GM19193 (cell line): ENCODE data around the gene RAB11FIP3.

Source experiments
- POLR2A ChIP-seq: IDR thresholded peaks from 4 replicates; pipeline ENCODE4 v1.6.1; 2011; ENCODE audit not compliant: insufficient read depth, insufficient read length; ENCODE audit errors: extremely low read depth

RAB11FIP3 gene

GRCh38 chr16:471353-472198 lies 46.1 kb downstream of the RAB11FIP3 start:
- no peak for TF ChIP-seq POLR2A

GRCh38 chr16:472199-472504 lies 46.7 kb downstream of the RAB11FIP3 start:
- TF ChIP-seq POLR2A, result no peak

DNA sequence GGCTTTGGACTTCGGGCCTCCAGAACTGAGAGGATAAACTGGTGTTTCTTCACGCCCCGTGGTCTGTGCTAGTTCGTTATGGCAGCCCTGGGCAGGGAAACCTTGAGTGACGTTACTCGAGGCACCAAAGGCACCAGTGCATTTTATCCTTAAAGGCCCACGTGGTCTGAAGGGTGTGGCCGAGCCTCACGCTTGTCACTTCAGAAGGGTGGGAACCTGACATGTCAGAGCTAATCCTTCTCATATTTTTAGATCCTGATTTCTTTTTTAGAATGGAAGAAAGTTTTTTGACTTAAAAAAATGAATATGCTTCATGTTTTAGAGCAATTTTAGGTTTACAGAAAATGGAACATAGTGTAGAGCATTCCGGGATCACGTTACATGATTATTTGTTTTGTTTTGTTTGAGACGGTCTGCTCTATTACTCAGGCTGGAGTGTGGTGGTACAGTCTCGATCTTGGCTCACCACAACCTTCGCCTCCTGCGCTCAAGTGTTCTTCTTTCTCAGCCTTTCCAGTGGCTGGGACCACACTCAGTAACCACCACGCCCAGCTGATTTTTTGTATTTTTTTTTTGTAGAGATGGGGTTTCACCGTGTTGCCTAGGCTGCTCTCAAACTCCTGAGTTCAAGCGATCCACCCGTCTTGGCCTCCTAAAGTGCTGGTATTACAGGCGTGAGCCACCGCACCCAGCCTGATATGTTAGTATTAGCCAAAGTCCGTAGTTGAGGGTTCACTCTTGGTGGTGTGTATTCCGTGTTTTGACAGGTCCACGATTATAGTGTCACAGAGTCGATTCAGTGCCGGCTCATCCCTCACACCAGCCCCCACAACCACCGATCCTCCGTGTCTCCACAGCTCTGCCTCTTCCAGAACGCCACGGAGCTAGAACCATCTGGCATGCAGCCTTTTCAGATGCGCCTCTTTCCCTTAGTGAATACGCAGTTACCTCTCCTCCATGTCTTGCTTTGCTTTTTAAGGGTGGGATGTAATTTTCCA lies 47.9 kb downstream of the RAB11FIP3 start:
- no peak for TF ChIP-seq POLR2A

DNA sequence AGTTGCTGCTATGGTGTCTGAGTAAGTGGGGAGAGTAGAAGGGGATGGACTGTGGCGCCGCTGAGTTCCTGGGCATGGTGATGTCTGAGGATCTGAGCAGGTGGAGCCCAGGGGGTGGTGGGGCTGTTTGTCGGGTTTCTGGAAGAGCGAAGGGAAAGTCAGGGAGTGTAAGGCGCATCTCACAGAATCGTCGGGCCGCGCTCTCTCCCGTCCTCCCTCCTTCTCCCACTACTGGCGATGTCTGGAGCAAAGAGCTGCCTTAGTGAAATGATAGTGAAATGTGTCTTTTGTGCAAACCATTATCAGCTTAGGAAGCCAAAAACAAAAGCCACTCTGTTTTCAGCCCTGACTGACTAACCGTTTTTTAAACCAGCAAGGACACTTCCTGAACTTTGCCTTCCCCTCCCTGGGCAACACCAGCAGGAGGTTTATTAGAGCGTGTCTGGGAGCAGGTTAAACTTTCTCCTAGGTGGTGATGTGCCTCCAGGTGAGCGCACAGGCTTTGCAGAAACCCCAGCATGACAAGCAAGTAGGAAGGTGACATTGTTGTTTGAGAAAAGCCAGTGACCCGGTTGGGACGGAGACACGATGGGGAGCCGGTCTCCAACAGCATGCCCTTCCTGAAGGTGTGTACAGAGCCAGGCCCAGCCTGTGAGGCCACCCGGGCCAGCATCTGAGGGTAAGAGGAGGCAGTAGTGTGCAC lies 49.1 kb downstream of the RAB11FIP3 start:
- no peak for TF ChIP-seq POLR2A

- no peak for TF ChIP-seq POLR2A
Measured at GRCh38 chr16:476039-476438, 50.6 kb downstream of the RAB11FIP3 start.

DNA sequence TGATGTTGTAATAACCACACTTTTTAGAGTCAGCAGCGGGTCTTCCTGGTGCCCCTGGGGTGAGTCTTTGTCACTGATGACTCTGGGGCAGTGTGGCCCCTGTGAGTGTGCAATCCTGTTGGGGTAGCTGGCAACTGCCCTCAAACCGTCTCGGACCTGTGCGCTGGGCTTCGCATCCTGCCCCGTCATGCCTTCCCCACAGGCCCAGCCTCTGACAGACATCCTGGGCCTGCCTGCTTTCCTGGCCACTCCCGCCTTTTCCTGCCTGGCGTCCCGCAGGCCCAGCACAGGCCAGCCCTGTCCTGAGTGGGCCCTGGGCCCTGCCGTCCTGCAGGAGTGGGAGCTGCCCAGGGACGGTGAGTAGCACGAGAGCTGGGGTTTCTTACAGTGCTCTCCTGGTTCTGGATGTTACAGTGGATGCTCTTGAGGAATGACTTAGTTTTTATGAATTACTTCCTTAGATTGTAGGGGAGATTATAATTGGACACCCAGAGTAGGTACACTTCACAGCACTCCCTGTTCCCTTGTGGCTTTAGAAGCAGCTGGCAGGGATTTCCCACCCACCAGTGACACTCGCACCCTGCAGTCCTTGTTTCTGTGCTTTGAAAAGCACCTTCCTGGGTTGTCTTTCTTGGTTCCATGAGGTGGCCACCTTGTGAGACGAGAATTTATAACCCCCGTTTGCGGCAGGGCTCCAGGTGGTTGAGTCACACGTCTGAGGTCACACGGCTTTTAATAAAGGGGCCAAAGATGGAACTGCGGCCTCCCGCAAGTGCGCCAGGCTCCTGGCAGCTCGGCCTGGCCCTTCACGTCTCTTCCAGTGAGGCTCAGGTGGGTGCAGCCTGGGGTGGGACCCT lies 52.1 kb downstream of the RAB11FIP3 start:
- TF ChIP-seq POLR2A, result no peak

GRCh38 chr16:482468-483185 lies 57.2 kb downstream of the RAB11FIP3 start:
- no peak for TF ChIP-seq POLR2A

- no peak for TF ChIP-seq POLR2A
Measured at GRCh38 chr16:483341-484075, 58.1 kb downstream of the RAB11FIP3 start.

DNA sequence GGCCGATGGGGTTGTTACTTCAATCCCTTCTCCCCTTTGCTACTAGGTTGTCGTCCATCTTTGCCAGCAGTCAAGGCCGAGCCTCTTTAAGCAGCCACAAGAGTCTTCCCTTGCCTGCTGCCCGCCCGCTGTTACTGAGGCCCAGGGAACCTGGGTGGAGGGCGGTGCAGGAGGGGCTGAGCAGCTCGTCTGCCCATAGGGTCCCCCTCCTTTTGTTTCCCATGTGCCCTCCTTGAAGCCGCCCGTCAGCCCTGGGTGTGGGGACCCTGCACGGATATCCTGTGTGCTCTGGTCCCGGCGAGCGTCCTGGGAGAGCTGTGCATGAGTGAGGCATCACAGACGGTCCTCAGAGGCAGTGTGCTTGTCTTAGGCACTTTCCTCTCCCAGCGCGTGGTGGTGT lies 64.2 kb downstream of the RAB11FIP3 start:
- TF ChIP-seq POLR2A, result no peak

DNA sequence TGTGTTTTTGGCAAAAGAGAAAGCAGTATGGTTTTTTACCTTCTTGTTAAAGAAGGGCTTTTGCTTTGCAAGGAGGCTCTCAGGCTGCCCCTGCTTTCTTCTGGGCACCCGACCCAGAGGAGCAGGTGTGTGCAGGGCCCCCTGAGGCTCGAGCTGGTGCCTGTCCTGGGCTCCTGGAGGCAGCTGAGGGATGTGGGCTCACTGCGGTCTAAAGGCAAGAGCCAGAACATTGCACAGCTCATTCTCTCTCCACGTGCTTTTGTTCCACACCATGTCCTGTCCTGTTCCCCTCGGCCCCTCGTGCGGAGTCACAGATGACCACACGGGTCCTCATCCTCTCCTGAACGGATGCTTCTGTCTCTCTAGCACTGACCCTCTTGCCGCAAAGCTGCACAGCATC lies 65.3 kb downstream of the RAB11FIP3 start:
- no peak for TF ChIP-seq POLR2A

- no peak for TF ChIP-seq POLR2A
Measured at GRCh38 chr16:491220-491919, 65.9 kb downstream of the RAB11FIP3 start.

- no peak for TF ChIP-seq POLR2A
Measured at GRCh38 chr16:492211-492875, 66.9 kb downstream of the RAB11FIP3 start.
